ENCODE data around the gene ANKRD40.

Gene ANKRD40

DNA sequence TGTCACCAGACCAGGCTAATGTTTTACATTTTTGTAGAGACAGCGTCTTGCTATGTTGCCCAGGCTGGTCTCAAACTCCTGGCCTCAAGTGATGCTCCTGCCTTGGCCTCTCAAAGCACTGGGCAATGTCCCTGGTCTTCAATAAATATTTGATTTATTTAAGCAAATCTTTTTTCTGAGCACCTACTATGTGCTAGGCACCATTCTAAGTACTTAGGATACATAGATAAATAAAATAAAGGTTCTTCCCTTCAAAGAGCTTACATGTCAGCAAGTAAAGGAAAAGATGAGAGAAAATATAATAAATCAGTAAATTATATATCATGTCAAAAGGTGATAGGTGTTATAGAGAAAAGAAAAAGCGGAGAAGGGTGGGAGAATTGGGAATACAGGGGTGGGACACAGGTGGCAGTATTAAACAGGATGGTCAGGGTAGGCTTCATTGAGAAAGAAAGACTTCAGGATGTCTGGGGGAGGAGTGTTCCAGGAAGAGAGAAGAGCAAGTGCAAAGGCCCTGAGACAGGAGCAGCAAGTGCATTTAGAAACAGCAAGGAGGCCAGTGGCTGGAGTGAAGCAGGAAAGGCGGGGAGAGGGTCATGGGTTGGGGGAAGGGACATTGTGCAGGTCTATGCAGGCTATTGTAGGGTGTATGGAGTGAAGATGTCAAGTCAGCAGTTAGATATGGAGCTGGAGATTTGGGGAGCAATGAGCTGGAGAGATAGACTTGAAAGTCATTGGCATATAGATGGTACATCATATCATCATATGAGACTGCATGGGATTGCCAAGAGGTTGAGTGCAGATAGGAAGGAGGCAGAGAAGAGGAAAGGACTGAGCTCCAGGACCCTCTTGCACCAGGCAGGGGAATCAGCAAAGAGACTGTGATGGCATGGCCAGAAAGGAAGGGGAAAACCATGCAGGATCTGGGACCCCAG lies 61.7 kb downstream of the ANKRD40 start:
- no peak for DNase-seq (ENCODE audit: low spot score)

All from LoVo (cell line).